Measurements from ENCODE around the gene LIFR.

The LIFR gene

DNA sequence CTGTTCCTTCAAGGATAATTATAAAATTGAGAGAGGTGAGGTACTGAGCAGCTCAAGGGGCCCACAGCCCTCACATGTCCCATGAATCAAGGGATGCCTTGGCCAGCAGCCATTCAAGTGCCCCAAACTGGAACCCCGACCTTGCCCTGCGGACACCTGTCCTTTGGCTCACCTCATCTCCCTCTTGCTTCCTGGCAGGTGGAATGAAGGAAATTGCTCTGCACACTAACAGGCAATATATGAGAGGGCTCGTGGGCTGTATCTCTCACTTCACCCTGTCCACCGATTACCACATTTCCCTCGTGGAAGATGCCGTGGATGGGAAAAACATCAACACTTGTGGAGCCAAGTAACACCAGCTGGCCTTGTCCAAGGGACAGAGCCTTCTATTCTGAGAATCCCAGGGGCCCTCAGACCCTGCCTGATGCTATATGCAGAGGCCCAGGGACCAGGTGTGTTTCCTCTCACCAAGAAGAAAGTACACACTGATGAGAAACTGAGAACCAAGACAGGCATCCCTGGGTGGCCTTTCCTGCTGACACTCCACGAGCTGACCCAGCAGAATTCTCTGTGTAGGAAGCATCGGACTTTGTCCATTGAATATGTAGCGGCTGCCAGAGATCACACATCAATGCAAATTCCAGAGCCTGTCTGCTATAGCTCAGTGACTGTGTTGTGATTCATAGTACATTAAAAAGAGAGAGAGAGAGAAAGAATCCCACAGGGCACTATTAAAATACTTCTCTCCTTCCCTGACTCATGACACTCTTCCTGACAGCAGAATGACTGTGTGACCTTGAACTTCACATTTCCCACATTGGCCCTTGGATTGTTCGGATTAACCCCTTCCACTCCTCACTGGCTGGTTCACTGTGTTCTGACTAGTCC lies 92.6 kb downstream of the LIFR start:
- DNase-seq (ENCODE audit: low read depth): no peak

DNA sequence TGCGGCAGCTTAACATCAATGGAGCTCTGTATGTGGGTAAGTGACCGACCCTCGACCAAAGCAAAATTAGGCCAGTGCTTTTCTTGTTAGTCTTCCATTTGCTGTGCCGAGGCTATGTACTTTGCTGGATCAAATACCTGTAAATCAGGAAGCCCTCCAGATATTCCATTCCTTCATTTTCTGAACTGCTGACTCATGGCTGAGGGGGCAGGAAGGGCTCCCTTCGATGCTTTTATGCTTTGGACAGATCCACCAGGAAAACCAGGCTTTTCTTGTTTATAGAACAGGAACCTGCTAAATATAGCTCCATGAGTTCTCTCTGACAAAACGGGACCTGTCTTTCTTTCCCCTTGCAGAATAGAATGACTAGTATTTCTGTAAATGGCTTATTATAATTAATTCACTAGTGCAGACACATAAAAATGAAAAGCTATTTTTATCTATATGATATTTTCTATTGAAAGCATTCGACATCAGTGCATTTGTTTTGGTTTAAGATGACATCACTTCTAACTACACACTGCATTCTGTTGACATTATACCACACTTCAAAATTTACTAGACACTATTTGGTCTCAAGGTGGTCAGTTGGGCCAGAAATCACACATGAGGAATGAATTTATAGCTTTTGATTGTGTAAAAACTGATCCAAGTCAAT lies 93.3 kb downstream of the LIFR start:
- no peak for DNase-seq (ENCODE audit: low read depth)

DNA sequence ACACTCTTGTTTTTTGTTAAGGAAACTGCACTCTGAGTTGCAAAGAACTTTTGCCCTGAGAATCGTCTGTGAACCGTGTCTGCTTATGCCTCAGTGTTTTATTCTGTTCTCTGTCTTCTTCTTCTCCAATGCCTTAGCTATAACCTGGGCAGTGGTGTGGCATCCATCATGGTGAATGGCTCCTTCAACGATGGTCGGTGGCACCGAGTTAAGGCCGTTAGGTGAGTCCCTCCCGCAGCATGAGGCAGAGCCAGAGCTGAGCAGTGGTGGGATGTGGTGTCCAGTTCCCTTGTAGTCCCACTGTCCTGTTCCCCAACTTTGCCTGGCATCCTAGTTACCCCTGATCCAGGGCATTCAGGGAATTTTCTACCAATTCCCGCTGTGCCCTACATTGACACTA lies 98.3 kb downstream of the LIFR start:
- no peak for DNase-seq (ENCODE audit: low read depth)

DNA sequence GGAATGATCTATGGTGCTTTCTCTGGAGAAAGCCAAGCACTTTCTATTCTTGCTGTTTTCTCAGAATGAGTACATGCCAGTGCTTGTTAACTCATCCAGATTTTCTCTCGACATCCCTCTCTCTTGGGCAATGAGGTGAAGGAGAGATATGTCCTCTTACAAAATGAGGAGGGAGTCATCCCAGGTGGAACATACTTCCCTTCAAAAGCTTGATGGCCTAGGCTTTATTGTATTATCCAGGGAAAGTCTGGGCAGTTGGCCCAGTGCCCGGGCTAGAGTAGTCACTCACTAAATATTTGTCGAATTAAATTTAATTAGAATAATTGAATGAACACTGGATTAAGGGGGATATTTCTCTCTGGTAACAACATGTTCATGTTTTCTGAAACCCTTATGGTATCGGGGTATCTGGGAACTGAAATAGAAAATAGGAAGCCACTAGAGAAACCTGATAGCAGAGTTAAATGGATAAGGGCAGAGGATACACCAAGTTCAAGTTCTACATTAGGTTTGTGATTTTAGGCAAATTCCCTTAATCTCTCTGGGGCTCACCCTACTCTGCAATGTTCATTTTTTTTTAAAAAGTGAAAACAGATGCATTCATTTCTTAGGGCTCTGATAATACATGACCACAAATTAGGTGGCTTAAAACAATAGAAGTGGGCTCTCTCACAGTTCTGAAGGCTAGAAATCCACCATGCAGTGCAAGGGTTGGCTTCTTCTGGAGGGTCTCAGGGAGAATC lies 99.6 kb downstream of the LIFR start:
- no peak for DNase-seq (ENCODE audit: low read depth)

DNA sequence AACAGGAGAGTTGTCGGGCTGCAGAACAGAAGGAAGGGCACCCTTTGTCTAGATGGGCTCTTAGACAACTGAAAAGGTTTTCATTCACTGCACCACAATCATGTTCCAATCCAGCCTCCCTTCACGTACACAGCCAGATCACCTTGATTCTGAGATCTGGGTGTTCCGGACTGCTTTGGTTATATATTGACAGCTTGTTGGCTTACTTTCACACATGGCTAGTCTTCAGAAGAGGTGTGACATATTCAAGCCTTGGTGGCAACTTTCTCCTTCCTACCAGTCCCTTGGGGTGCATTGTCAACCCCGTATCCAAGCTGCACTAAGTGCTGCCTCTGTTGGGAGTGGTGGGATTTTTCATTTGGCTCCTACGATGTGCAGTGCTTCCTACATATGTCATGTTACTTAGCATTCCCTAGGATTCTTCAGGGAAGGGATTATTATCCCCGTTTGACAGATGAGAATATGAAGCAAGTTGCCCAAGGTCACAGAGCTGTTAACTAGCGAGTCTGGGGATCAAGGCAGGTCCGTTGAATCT lies 100.6 kb downstream of the LIFR start:
- DNase-seq (ENCODE audit: low read depth): no peak

DNA sequence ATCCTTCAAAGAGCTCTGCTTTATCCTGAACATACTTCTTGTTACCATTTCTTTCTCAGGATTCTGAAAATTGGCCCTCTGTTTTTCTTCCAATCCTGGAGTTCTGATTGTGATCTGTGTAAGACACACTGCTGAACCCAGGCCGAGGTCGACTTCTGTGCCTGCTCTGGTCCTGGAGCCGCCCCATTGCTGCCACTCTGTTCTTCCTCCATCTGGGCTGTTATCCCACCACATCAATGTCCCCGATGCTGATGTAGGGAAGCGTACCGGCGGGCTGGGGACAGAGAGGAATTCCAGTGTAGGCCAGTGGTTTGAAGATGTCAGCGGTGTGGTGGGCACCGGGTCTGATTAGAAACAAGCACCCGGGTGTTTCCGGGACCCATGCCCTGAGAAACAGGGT lies 102.5 kb downstream of the LIFR start:
- no peak for DNase-seq (ENCODE audit: low read depth)

- no peak for DNase-seq (ENCODE audit: low read depth)
Measured at GRCh38 chr5:38453506-38453905, 102.9 kb downstream of the LIFR start.

- DNase-seq (ENCODE audit: low read depth): no peak
Measured at GRCh38 chr5:38452201-38452600, 104.2 kb downstream of the LIFR start.

GRCh38 chr5:38451074-38451725 lies 105.2 kb downstream of the LIFR start:
- no peak for DNase-seq (ENCODE audit: low read depth)

DNA sequence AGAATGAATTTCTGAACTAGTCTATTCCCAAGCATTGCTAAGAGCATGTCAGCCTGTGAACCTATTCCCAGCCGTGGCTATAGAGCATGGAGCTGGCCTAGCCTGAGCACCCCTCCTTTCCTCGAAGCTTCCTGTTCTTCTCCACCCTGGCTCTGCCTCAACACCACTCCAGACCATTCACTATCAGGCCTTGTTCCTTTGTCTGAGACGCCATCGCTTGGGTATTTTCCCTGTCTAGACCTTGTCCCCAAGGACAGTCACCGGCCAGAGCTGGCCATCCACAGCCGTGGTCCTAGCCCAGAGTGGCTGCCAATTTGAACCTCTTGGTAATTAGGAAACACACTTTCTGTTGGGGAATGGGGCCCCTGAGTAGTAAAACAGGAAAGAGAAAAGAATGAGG lies 105.8 kb downstream of the LIFR start:
- DNase-seq (ENCODE audit: low read depth): no peak

- DNase-seq (ENCODE audit: low read depth): no peak
Measured at GRCh38 chr5:38448568-38449350, 107.7 kb downstream of the LIFR start.

DNA sequence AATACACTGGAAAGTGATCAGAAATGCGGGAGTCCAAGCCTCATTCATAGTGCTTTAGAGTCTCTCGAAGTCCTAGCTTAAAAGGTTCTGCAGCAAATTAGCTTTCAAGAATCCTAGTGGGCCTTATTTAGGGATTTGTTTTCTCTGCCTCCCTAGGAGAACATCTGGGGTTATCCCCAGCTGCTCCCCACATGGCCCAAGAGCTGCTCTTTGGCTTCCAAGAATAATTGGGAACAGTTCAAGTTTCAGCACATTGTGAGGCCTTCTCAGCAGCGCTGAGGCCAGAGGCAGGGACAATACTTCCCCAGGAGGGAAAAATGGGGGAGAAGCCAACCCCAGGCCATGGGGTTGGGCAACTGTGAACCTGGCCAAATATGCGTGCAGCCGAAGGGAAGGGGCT lies 108.7 kb downstream of the LIFR start:
- no peak for DNase-seq (ENCODE audit: low read depth)

- no peak for DNase-seq (ENCODE audit: low read depth)
Measured at GRCh38 chr5:38447056-38447455, 109.4 kb downstream of the LIFR start.

GRCh38 chr5:38446029-38446522 lies 110.4 kb downstream of the LIFR start:
- DNase-seq (ENCODE audit: low read depth): no peak

DNA sequence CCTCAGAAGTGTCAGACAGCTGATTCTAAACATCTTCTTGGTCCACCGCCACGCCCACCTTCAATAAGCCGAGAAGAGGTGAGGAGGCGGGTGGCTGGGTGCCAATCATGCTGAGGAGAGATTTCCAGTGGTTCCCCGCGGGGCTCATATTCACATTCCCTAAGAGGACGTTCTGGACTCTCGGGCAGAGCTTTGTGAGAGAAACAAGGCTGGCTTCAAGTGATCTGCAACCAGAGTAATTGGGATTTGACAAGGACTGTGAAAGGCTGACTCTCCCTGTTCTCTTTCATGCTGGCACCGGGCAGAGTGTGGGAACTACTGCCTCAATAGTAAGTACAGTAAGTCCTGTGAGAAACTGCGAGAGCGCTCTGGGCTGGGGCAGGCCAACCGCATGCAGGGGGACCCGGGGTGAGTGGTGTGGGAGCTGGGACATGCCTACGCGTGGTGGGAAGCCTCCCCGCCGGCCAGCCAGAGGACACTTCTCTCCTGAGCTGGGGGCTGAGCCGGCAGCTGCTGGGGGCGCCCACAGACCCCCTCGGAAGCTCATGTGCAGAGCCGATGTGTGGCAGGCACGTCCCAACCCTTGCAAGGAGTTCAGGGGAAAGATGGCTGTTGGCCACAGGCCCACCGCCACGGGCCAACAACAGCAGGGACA lies 110.9 kb downstream of the LIFR start:
- no peak for DNase-seq (ENCODE audit: low read depth)

GRCh38 chr5:38443390-38443789 lies 113.1 kb downstream of the LIFR start:
- no peak for DNase-seq (ENCODE audit: low read depth)

DNA sequence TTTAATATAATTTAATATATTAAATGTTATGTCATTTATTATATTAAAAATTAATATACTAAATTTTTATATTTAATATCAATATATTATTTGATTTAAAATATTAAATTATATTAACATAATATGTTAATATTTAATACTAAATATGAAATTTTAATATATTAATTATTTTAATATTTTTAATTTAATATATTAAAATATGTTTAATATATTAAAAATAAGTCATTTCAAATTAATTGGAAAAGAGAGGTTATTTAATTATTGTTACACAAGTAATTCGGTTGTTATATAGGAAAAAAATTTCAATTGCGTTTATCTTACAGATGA lies 114.2 kb downstream of the LIFR start:
- DNase-seq (ENCODE audit: low read depth): no peak

DNA sequence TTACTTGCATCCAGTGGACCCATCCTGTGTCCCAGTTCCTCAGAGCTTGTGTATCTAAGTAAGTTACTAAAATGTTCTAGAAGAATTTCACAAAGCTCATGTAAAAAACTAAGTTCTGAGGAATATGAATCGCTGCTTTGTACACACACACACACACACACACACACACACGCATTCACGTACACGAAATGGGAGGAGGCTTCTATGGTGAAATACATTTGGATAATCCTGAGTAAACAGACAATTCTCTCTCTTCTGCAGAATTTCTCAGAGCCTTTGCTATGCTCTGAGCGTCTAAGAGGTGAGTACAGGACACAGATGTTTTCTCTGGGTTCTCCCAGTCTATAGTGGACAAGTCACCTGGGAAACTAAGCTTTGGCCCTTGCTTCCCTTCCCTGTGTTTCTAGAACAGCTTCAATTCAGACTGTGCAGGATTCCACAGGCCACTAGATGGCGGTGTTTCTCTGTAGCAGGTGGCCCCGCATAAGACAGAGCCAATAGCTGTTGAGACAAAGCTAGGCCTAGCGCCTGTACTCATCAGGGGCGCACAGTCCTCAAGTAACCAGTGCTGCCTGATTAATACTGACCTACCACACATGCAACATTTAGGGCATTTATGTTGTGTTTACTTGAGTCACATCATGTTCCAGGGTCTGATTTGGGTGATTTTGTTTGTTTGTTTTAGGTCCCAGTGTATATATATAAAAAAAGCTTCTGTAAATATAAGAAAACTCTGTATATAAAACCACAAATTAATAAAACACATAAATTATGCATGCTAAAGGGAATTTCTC lies 114.8 kb downstream of the LIFR start:
- DNase-seq (ENCODE audit: low read depth): peak; percentile 51

DNA sequence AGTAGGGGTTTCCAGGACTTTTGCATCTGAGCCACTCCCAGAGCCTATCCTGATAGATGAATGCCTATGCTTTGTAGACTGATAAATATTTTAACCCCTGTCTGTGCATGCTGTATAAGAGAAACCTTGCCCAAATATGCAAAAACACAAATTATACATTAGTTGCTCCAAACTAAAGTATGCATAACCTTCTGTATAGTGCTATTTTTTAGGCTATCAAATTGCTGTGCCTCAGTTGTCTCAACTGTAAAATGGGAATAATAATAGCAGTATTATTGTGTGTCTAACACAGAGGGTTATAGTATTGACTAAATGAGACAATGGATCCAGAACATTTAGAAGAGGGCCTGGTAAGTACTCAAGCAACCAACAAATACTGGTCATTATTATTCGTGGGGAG lies 117.7 kb downstream of the LIFR start:
- no peak for DNase-seq (ENCODE audit: low read depth)
